NCI-H2227 treated with DMSO at 0.1 percent for 48 hours (cell line): ENCODE results near the gene MINDY3.

ENCODE experiments used
- DNase-seq: peaks from one replicate; lab custom pipeline; 2025; lab: John Stamatoyannopoulos, UW

Gene MINDY3

DNA sequence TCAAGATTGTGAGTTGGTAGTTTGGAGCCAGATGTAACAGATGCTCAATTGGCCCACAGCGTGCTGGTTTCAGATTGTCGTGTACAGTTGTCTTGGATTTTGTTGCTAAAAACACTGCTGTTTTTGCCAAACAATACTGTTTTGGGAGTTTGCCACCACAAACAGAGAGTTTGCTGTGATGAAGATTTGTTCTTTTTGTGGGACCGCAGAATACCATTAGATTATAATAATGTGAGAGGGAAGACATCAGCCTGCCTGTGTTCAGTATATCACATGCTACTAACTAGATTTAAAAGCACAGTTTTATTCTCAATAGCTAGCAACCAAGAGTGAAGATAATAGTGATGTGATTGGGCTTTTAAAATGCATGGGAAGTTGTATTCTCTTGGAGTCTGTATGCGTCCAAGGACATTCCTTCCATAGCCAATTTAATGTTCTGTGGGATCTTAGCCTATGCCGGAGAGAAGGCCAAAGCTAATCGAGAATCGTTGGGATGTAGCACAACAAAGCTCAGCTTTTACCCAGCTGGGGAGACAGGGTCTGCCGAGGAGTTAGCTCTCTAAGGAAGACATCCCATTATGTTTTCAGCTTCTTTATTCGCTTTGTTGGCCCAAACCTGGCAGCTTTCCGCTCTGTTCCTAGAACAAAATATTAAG is 121.9 kb downstream of the MINDY3 start:
- no peak for DNase-seq

- no peak for DNase-seq
Observed at GRCh38 chr10:15737656-15738055, 122.7 kb downstream of the MINDY3 start.

GRCh38 chr10:15735763-15736162 is 124.5 kb downstream of the MINDY3 start:
- DNase-seq = no peak

DNA sequence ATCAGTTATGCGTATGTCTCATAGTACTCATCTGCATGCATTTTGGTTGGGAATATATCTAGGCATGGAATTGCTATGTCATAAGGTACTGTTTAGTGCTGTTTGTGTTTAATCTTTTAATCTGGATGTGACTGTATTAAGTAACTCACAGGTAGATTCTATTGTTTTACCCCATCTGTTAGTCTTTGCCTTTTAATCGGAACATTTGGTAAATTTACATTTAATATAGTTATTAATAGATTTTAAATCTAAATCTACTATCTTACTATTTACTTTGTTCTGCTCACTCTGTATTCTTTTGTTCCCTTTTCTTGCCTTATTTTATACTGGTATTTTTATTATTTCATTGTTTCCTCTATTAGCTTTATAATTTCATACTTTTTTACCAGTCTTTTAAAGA is 130.0 kb downstream of the MINDY3 start:
- DNase-seq = no peak

DNA sequence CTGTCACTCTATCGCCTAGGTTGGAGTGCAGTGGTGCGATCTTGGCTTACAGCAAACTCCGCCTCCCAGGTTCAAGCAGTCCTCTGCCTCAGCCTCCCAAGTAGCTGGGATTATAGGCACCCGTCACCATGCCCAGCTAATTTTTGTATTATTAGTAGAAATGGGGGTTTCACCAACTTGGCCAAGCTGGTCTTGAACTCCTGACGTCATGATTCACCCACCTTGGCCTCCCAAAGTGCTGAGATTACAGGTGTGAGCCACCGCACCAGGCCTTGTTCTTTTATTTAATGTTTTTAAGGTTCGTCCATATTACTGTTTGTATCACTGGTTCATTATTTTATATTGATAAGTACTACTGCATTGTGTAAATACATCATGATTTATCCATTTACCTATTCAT is 130.4 kb downstream of the MINDY3 start:
- DNase-seq = no peak
